ENCODE results near the gene MCM7. TPM values are rescaled to one million over a fixed set of nuclear protein-coding genes. Genes with fewer than 3 reads are reported as not detected.

The MCM7 gene
- total and polyA plus RNA-seq, 10 of the 15 experiments (the other 5 are each of a cell fraction or from before 2014, with no cell fraction given): 183 to 383 (median 244) TPM

DNA sequence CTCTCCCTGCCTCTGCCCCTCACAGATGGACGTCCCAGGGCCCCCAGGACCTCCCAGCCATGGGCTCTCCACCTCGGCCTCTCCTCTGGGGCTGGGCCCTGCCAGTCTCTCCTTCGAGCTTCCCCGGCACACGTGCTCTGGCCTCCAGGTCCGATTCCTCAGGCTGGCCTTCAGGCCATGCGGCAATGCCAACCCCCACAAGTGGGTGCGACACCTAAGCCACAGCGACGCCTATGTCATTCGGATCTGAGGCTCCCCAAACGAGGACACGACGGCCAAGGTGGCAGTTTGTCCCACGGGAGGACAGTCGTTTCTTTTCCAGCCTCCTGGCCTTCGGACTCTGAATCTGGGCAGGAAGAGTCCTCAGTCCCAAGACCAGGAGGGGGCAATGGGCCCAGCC lies 5.4 kb upstream of the MCM7 start:
- in situ Hi-C loops (cut with MboI): no loop called here
- FAIRE-seq (no peak), DNase-seq (ENCODE audit: low read depth, low spot score) (no peak), ATAC-seq (no peak)
- H3K4me1 ChIP-seq (ENCODE audit: control insufficient read depth, insufficient read depth, low read length): peaks cover 6% of the 10 kb centered on the region
- no peak overlapping the region for H3K4me2 ChIP-seq (ENCODE audit: control insufficient read depth, insufficient read depth)
- no peak overlapping the region for H3K4me3 ChIP-seq
- H3K27ac ChIP-seq (ENCODE audit: control insufficient read depth, insufficient read depth): no peak overlapping the region
- intact Hi-C loops (cut with micrococcal nuclease; ENCODE audit: unreplicated experiment): no loop called here
- RAD21 ChIA-PET (ENCODE audit: unreplicated experiment): no interaction called here
- CTCF ChIA-PET: no interaction called here
- peaks cover 3% of the 10 kb centered on the region for H3K79me2 ChIP-seq (ENCODE audit: control insufficient read depth, insufficient read depth, low read length)
- WGBS (ENCODE audit: insufficient coverage, insufficient replicate concordance, low lambda C conversion rate, missing lambda C conversion rate): 86% methylated on average over 16 of the region's 17 CpGs
- no peak overlapping the region for H2AFZ ChIP-seq (ENCODE audit: control insufficient read depth, low read depth, low read length)
- POLR2A ChIA-PET: no interaction called here
- no peaks in the 10 kb centered on the region for H3K9me3 ChIP-seq (replicated peaks; ENCODE audit: control insufficient read depth, insufficient read depth, low read length)
- no peak for TF ChIP-seq EP300 (IDR thresholded peaks at IDR 0.05; ENCODE audit: borderline replicate concordance in 1 of 2, control insufficient read depth in 1 of 2, low read depth in 2 of 2, low read length in 2 of 2)
- TF ChIP-seq, protein P1, sequence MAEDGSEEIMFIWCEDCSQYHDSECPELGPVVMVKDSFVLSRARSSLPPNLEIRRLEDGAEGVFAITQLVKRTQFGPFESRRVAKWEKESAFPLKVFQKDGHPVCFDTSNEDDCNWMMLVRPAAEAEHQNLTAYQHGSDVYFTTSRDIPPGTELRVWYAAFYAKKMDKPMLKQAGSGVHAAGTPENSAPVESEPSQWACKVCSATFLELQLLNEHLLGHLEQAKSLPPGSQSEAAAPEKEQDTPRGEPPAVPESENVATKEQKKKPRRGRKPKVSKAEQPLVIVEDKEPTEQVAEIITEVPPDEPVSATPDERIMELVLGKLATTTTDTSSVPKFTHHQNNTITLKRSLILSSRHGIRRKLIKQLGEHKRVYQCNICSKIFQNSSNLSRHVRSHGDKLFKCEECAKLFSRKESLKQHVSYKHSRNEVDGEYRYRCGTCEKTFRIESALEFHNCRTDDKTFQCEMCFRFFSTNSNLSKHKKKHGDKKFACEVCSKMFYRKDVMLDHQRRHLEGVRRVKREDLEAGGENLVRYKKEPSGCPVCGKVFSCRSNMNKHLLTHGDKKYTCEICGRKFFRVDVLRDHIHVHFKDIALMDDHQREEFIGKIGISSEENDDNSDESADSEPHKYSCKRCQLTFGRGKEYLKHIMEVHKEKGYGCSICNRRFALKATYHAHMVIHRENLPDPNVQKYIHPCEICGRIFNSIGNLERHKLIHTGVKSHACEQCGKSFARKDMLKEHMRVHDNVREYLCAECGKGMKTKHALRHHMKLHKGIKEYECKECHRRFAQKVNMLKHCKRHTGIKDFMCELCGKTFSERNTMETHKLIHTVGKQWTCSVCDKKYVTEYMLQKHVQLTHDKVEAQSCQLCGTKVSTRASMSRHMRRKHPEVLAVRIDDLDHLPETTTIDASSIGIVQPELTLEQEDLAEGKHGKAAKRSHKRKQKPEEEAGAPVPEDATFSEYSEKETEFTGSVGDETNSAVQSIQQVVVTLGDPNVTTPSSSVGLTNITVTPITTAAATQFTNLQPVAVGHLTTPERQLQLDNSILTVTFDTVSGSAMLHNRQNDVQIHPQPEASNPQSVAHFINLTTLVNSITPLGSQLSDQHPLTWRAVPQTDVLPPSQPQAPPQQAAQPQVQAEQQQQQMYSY (CRISPR knock-in tag; IDR thresholded peaks at IDR 0.05): no peak
- H3K27me3 ChIP-seq (replicated peaks in 1 of 2; ENCODE audit: control insufficient read depth in 2 of 2, insufficient read depth in 2 of 2, low read length in 1 of 2): no peaks in the 10 kb centered on the region
- no peak overlapping the region for H3K9ac ChIP-seq (ENCODE audit: control insufficient read depth, insufficient read depth, low read length)
- H3K36me3 ChIP-seq (ENCODE audit: control insufficient read depth in 2 of 2, insufficient read depth in 2 of 2, low read length in 1 of 2): peaks cover 5 to 8% of the 10 kb centered on the region in 2 experiments; a peak in 3 of 4 replicates
- SMC1A ChIA-PET (ENCODE audit: uncharacterized antibody, unreplicated experiment): no interaction called here
- BruUV-seq (replicated peaks): no TSS peak
- no peaks in the 10 kb centered on the region for H4K20me1 ChIP-seq (ENCODE audit: control insufficient read depth, insufficient read depth)

DNA sequence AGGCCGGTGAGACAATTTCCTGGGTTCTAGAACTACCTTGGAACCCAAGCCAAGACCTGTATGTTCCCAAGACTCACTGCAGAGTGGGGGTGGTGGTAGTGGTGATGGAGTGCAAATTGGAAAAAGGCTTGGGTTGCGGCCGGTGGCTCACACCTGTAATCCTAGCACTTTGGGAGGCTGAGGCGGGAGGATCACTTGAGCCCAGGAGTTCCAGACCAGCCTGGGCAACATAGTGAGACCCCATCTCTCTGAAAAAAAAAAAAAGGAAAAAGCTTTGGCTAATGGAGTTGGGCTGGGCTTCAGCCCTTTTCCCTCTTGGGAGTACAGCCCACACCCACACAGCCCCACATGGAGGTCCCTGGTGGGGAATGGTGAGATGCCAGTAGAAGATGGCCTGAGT lies 4.3 kb upstream of the MCM7 start:
- in situ Hi-C loops (cut with MboI) (no loop called here), intact Hi-C loops (cut with micrococcal nuclease; ENCODE audit: unreplicated experiment) (no loop called here)
- Histone ChIP-seq H3K27me3 (replicated peaks in 1 of 2; ENCODE audit: control insufficient read depth in 2 of 2, insufficient read depth in 2 of 2, low read length in 1 of 2) (no peaks in the 10 kb centered on the region), H4K20me1 (ENCODE audit: control insufficient read depth, insufficient read depth) (no peaks in the 10 kb centered on the region), H3K9me3 (replicated peaks; ENCODE audit: control insufficient read depth, insufficient read depth, low read length) (no peaks in the 10 kb centered on the region), H3K4me2 (ENCODE audit: control insufficient read depth, insufficient read depth) (no peak overlapping the region), H3K79me2 (ENCODE audit: control insufficient read depth, insufficient read depth, low read length) (peaks cover 9% of the 10 kb centered on the region), H3K4me3 (no peak overlapping the region), H3K4me1 (ENCODE audit: control insufficient read depth, insufficient read depth, low read length) (peaks cover 6% of the 10 kb centered on the region), H3K27ac (ENCODE audit: control insufficient read depth, insufficient read depth) (no peak overlapping the region), H2AFZ (ENCODE audit: control insufficient read depth, low read depth, low read length) (no peak overlapping the region), H3K36me3 (ENCODE audit: control insufficient read depth in 2 of 2, insufficient read depth in 2 of 2, low read length in 1 of 2) (peaks cover 0 to 6% of the 10 kb centered on the region in 2 experiments; a peak in 3 of 4 replicates), H3K9ac (ENCODE audit: control insufficient read depth, insufficient read depth, low read length) (no peak overlapping the region)
- ChIA-PET CTCF (no interaction called here), POLR2A (interaction anchor here (1.4 kb wide), 1 partner anchor 9 kb away, joined by 3 read pairs; no protein-coding TSS in a partner anchor), SMC1A (ENCODE audit: uncharacterized antibody, unreplicated experiment) (no interaction called here), RAD21 (ENCODE audit: unreplicated experiment) (no interaction called here)
- FAIRE-seq: no peak
- no peak for ATAC-seq
- BruUV-seq (replicated peaks): no TSS peak
- WGBS (ENCODE audit: insufficient coverage, insufficient replicate concordance, low lambda C conversion rate, missing lambda C conversion rate): 96% methylated on average over 4 of the region's 4 CpGs
- DNase-seq (ENCODE audit: low read depth, low spot score): no peak
- TF ChIP-seq, protein P2, sequence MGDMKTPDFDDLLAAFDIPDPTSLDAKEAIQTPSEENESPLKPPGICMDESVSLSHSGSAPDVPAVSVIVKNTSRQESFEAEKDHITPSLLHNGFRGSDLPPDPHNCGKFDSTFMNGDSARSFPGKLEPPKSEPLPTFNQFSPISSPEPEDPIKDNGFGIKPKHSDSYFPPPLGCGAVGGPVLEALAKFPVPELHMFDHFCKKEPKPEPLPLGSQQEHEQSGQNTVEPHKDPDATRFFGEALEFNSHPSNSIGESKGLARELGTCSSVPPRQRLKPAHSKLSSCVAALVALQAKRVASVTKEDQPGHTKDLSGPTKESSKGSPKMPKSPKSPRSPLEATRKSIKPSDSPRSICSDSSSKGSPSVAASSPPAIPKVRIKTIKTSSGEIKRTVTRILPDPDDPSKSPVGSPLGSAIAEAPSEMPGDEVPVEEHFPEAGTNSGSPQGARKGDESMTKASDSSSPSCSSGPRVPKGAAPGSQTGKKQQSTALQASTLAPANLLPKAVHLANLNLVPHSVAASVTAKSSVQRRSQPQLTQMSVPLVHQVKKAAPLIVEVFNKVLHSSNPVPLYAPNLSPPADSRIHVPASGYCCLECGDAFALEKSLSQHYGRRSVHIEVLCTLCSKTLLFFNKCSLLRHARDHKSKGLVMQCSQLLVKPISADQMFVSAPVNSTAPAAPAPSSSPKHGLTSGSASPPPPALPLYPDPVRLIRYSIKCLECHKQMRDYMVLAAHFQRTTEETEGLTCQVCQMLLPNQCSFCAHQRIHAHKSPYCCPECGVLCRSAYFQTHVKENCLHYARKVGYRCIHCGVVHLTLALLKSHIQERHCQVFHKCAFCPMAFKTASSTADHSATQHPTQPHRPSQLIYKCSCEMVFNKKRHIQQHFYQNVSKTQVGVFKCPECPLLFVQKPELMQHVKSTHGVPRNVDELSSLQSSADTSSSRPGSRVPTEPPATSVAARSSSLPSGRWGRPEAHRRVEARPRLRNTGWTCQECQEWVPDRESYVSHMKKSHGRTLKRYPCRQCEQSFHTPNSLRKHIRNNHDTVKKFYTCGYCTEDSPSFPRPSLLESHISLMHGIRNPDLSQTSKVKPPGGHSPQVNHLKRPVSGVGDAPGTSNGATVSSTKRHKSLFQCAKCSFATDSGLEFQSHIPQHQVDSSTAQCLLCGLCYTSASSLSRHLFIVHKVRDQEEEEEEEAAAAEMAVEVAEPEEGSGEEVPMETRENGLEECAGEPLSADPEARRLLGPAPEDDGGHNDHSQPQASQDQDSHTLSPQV (IDR thresholded peaks at IDR 0.05): no peak
- no peak for TF ChIP-seq YBX1 (IDR thresholded peaks at IDR 0.05)
